A673 (cell line): ENCODE data around the gene MED27. TPM values are rescaled to one million over a fixed set of nuclear protein-coding genes. Genes with fewer than 3 reads are reported as not detected.

Experiments used
- BruUV-seq: library from RNA; stranded (reverse); fragments of 400-500 nt; replicated peaks from 2 replicates; lab custom pipeline; 2021; lab: Mats Ljungman, UMichigan
- CTCF ChIA-PET: fragments of 300-600 bp; sonication (Branson Sonifier 250); formaldehyde crosslinking; loops from one replicate; lab custom pipeline; 2022; ENCODE audit warnings: antibody characterized with exemption; lab: Charles Lee
- POLR2A ChIA-PET: fragments of 300-600 bp; sonication (Branson Sonifier 250); formaldehyde crosslinking; loops from one replicate; lab custom pipeline; 2022; ENCODE audit warnings: antibody characterized with exemption; ENCODE audit not compliant: low non-redundant PET; lab: Charles Lee
- DNase-seq: peaks from one replicate; pipeline ENCODE4 v3.0.0-alpha.2; 2015; ENCODE audit warnings: low spot score
- H3K27ac ChIP-seq: fragments of 200-600 bp; sonication (generic); 2 replicates; pipeline ENCODE4 v1.5.1; 2016; ENCODE audit warnings: mixed run types, low read depth, mild to moderate bottlenecking, mixed read lengths, antibody characterized with exemption, low read length; ENCODE audit not compliant: poor library complexity, severe bottlenecking
- H3K27me3 ChIP-seq: fragments of 200-600 bp; sonication (generic); replicated peaks from 2 replicates; pipeline ENCODE4 v1.6.1; 2017; ENCODE audit warnings: mixed run types, low read depth, mild to moderate bottlenecking, mixed read lengths, antibody characterized with exemption, low read length; ENCODE audit not compliant: insufficient read depth, poor library complexity
- H3K36me3 ChIP-seq: fragments of 200-600 bp; sonication (generic); 2 replicates; pipeline ENCODE4 v1.6.1; 2016; ENCODE audit warnings: mixed run types, mild to moderate bottlenecking, mixed read lengths, antibody characterized with exemption, low read length; ENCODE audit not compliant: insufficient read depth, poor library complexity, severe bottlenecking
- H3K4me1 ChIP-seq: fragments of 200-600 bp; sonication (generic); 2 replicates; pipeline ENCODE4 v1.6.1; 2017; ENCODE audit warnings: mixed run types, mild to moderate bottlenecking, mixed read lengths, antibody characterized with exemption, low read length; ENCODE audit not compliant: insufficient read depth, poor library complexity, severe bottlenecking
- H3K4me3 ChIP-seq: fragments of 200-600 bp; sonication (generic); 2 replicates; pipeline ENCODE4 v1.5.1; 2016; ENCODE audit warnings: low read depth, mixed run types, mild to moderate bottlenecking, mixed read lengths, low read length; ENCODE audit not compliant: poor library complexity, severe bottlenecking
- H3K9me3 ChIP-seq: fragments of 200-600 bp; sonication (generic); 2 replicates; pipeline ENCODE4 v1.6.1; 2016; ENCODE audit warnings: mixed run types, low read depth, mild to moderate bottlenecking, mixed read lengths, antibody characterized with exemption, low read length; ENCODE audit not compliant: poor library complexity, severe bottlenecking
- CTCF ChIP-seq: fragments of 300-800, 200-600 bp; sonication (generic); conservative IDR thresholded peaks from 2 replicates; pipeline ENCODE4 v1.5.1; 2017; ENCODE audit warnings: low read depth, mild to moderate bottlenecking, antibody characterized with exemption, low read length, moderate library complexity, mixed read lengths
- EZH2 ChIP-seq: fragments of 200-600 bp; sonication (generic); IDR thresholded peaks from 2 replicates; pipeline ENCODE4 v1.6.1; 2017; ENCODE audit warnings: borderline replicate concordance, low read depth, mild to moderate bottlenecking, mixed read lengths, antibody characterized with exemption, low read length; ENCODE audit not compliant: poor library complexity, severe bottlenecking
- intact Hi-C: fragments of 100-400 bp; cut with micrococcal nuclease; formaldehyde crosslinking; loops from one replicate; pipeline ENCODE4 v1.10.0; 2022; ENCODE audit not compliant: unreplicated experiment
- total RNA-seq: library from RNA; stranded (reverse); gene quantifications from 2 replicates; pipeline ENCODE4 v1.2.3, GENCODE V29; 2021

Gene MED27
- total RNA-seq, 1 experiment from 2014 or later = 45.4 TPM

- intact Hi-C loops = no loop called here
- POLR2A ChIA-PET = interaction anchor here (0.8 kb wide), 1 partner anchor 39 kb away, joined by 3 read pairs; no protein-coding TSS in a partner anchor
- Histone ChIP-seq H3K4me1 (no peaks in the 10 kb centered on the region), H3K36me3 (no peaks in the 10 kb centered on the region), H3K4me3 (no peak overlapping the region), H3K9me3 (no peaks in the 10 kb centered on the region), H3K27ac (no peak overlapping the region), H3K27me3 (no peaks in the 10 kb centered on the region)
- TF ChIP-seq EZH2 (no peak), CTCF (no peak)
- BruUV-seq = no TSS peak
- CTCF ChIA-PET = no interaction called here
- no peak for DNase-seq
Measured at GRCh38 chr9:132019702-132020101, 60.0 kb downstream of the MED27 start.

- POLR2A ChIA-PET = interaction anchor here (0.8 kb wide), 1 partner anchor 40 kb away, joined by 3 read pairs; no protein-coding TSS in a partner anchor
- no peaks in the 10 kb centered on the region for H3K27me3 ChIP-seq
- no peaks in the 10 kb centered on the region for H3K4me1 ChIP-seq
- intact Hi-C loops = no loop called here
- H3K4me3 ChIP-seq = no peak overlapping the region
- DNase-seq = no peak
- TF ChIP-seq CTCF (no peak), EZH2 (no peak)
- no peak overlapping the region for H3K27ac ChIP-seq
- H3K9me3 ChIP-seq = no peaks in the 10 kb centered on the region
- BruUV-seq = no TSS peak
- CTCF ChIA-PET = no interaction called here
- no peaks in the 10 kb centered on the region for H3K36me3 ChIP-seq
Measured at GRCh38 chr9:132018957-132019405, 60.7 kb downstream of the MED27 start.

- intact Hi-C loops = no loop called here
- H3K36me3 ChIP-seq = no peaks in the 10 kb centered on the region
- H3K9me3 ChIP-seq = no peaks in the 10 kb centered on the region
- ChIA-PET CTCF (no interaction called here), POLR2A (no interaction called here)
- H3K27ac ChIP-seq = no peak overlapping the region
- no peak overlapping the region for H3K4me3 ChIP-seq
- TF ChIP-seq EZH2 (no peak), CTCF (no peak)
- H3K4me1 ChIP-seq = no peaks in the 10 kb centered on the region
- no peak for DNase-seq
- H3K27me3 ChIP-seq = no peaks in the 10 kb centered on the region
- BruUV-seq = no TSS peak
Measured at GRCh38 chr9:132016456-132016855, 63.2 kb downstream of the MED27 start.
